HepG2 (cell line): ENCODE data around the gene FAM131C. TPM values are rescaled to one million over a fixed set of nuclear protein-coding genes. Genes with fewer than 3 reads are reported as not detected.

Experiments
- ATAC-seq: fragments of 200-7000 bp; cut with Tn5 transposase; 3 replicates; pipeline ENCODE4 v1.9.1; 2020; ENCODE audit warnings: mild to moderate bottlenecking, moderate library complexity
- BruUV-seq: library from RNA; stranded (reverse); fragments of 400-500 nt; replicated peaks from 2 replicates; lab custom pipeline; 2021; lab: Mats Ljungman, UMichigan
- CTCF ChIA-PET: fragments of 300-600 bp; formaldehyde crosslinking; extraction: SDS; loops from one replicate; lab custom pipeline; 2021; ENCODE audit warnings: low total read pairs, inconsistent platforms, low intra/inter-chr PET ratio; lab: Yijun Ruan, JAX
- POLR2A ChIA-PET: fragments of 350-600 bp; sonication (Branson Sonifier 250); formaldehyde crosslinking; loops from one replicate; lab custom pipeline; 2020; ENCODE audit warnings: antibody characterized with exemption, inconsistent platforms; lab: Yijun Ruan, JAX
- DNase-seq: peaks from one replicate; pipeline ENCODE4 v3.0.0-alpha.2; 2015; ENCODE audit warnings: low spot score
- FAIRE-seq: peaks from 3 replicates; lab custom pipeline; 2011; peaks lifted over from hg19 to GRCh38; lab: Jason Lieb, UNC
- H2AFZ ChIP-seq: one replicate; pipeline ENCODE4 v1.6.1; 2011; ENCODE audit warnings: low read length, inconsistent platforms
- H3K27ac ChIP-seq: fragments of 300-600 bp; 3 replicates; pipeline ENCODE4 v1.8.0; 2011; ENCODE audit warnings: mixed run types, mild to moderate bottlenecking, mixed read lengths, low read length, inconsistent platforms; ENCODE audit not compliant: insufficient read depth; ENCODE audit errors: extremely low read length
- H3K27me3 ChIP-seq, 2 experiments: fragments of 200-600 bp in 1 of 2; 2 replicates in 1 of 2; 3 replicates in 1 of 2; pipeline versions ENCODE4 v1.6.0 to v1.8.0; 2011; ENCODE audit warnings: low read length in 2 of 2, mild to moderate bottlenecking in 2 of 2, moderate library complexity in 2 of 2, inconsistent platforms in 1 of 2; ENCODE audit not compliant: insufficient read depth in 2 of 2, control insufficient read depth in 1 of 2
- H3K36me3 ChIP-seq, 2 experiments: fragments of 200-600 bp in 1 of 2; replicated peaks in 1 of 2; 2 replicates in 1 of 2; 3 replicates in 1 of 2; pipeline versions ENCODE4 v1.5.1 to v1.8.0; 2011; ENCODE audit warnings: low read length in 2 of 2, inconsistent platforms in 1 of 2; ENCODE audit not compliant: insufficient read depth in 2 of 2, control insufficient read depth in 1 of 2
- H3K4me1 ChIP-seq: 2 replicates; pipeline ENCODE4 v1.5.1; 2012; ENCODE audit warnings: low read length, inconsistent platforms; ENCODE audit not compliant: insufficient read depth
- H3K4me2 ChIP-seq: 2 replicates; pipeline ENCODE4 v1.6.0; 2011; ENCODE audit warnings: low read depth, low read length, inconsistent platforms
- H3K4me3 ChIP-seq, 3 experiments: fragments of 200-600 bp in 1 of 3; sonication (generic), shearing (Covaris generic) in 1 of 3; replicated peaks in 1 of 3; 2 replicates each; pipeline ENCODE4 v1.5.1; 2011 to 2016; ENCODE audit warnings: low read length in 3 of 3, inconsistent platforms in 2 of 3, low read depth in 2 of 3, mild to moderate bottlenecking in 2 of 3, control low read depth in 1 of 3, mixed read lengths in 1 of 3; ENCODE audit not compliant: insufficient read depth in 1 of 3
- H3K79me2 ChIP-seq: one replicate; pipeline ENCODE4 v1.6.1; 2011; ENCODE audit warnings: low read length, inconsistent platforms; ENCODE audit not compliant: insufficient read depth
- H3K9ac ChIP-seq: 2 replicates; pipeline ENCODE4 v1.6.0; 2011; ENCODE audit warnings: mild to moderate bottlenecking, low read depth, low read length, inconsistent platforms; ENCODE audit not compliant: insufficient read depth
- H3K9me3 ChIP-seq: 2 replicates; pipeline ENCODE4 v1.5.1; 2012; ENCODE audit warnings: mild to moderate bottlenecking, low read length
- H4K20me1 ChIP-seq: 2 replicates; pipeline ENCODE4 v1.6.0; 2011; ENCODE audit warnings: inconsistent platforms, mild to moderate bottlenecking, low read length, moderate library complexity; ENCODE audit not compliant: insufficient read depth
- BCL6 ChIP-seq: IDR thresholded peaks from 2 replicates; pipeline ENCODE4 v1.6.1; 2016; ENCODE audit warnings: missing genetic modification reagents, missing compliant biosample characterization
- CC2D1A ChIP-seq: sonication (generic); formaldehyde crosslinking; IDR thresholded peaks from 2 replicates; pipeline ENCODE4 v1.8.1; 2023; ENCODE audit warnings: mild to moderate bottlenecking, missing genetic modification reagents
- CENPX ChIP-seq: sonication (generic); formaldehyde crosslinking; IDR thresholded peaks from 2 replicates; pipeline ENCODE4 v1.9.0; 2021; ENCODE audit warnings: mild to moderate bottlenecking, missing genetic modification reagents, moderate library complexity
- HIVEP1 ChIP-seq: sonication (generic); formaldehyde crosslinking; IDR thresholded peaks from 2 replicates; pipeline ENCODE4 v1.4.0; 2020; ENCODE audit warnings: mild to moderate bottlenecking, missing genetic modification reagents
- KDM2A ChIP-seq: sonication (generic); formaldehyde crosslinking; IDR thresholded peaks from 2 replicates; pipeline ENCODE4 v1.4.0; 2020; ENCODE audit warnings: low read depth, missing genetic modification reagents, borderline replicate concordance
- PRPF4 ChIP-seq: fragments of 200-400 bp; formaldehyde crosslinking; IDR thresholded peaks from 2 replicates; pipeline ENCODE4 v1.6.1; 2016; ENCODE audit warnings: low read length, low read depth; ENCODE audit not compliant: poor library complexity, severe bottlenecking
- SALL1 ChIP-seq: sonication (generic); formaldehyde crosslinking; IDR thresholded peaks from 2 replicates; pipeline ENCODE4 v1.8.0; 2022; ENCODE audit warnings: mild to moderate bottlenecking, missing genetic modification reagents
- SMC3 ChIP-seq: IDR thresholded peaks from 2 replicates; pipeline ENCODE4 v1.6.1; 2011; ENCODE audit warnings: low read length, improper control_type of control experiment
- STAG1 ChIP-seq: sonication (generic); formaldehyde crosslinking; IDR thresholded peaks from 2 replicates; pipeline ENCODE4 v1.4.0; 2020; ENCODE audit warnings: missing genetic modification reagents
- ZBTB7B ChIP-seq: sonication (generic); formaldehyde crosslinking; IDR thresholded peaks from 2 replicates; pipeline ENCODE4 v1.4.0; 2020; ENCODE audit warnings: missing genetic modification reagents
- ZFP36L2 ChIP-seq: sonication (generic); formaldehyde crosslinking; IDR thresholded peaks from 2 replicates; pipeline ENCODE4 v1.4.0; 2020; ENCODE audit warnings: missing genetic modification reagents
- ZNF264 ChIP-seq: sonication (generic); formaldehyde crosslinking; IDR thresholded peaks from 2 replicates; pipeline ENCODE4 v1.4.0; 2020; ENCODE audit warnings: missing genetic modification reagents
- ZNF749 ChIP-seq: sonication (generic); formaldehyde crosslinking; IDR thresholded peaks from 2 replicates; pipeline ENCODE4 v1.8.0; 2022; ENCODE audit warnings: mild to moderate bottlenecking, missing genetic modification reagents, moderate library complexity, borderline replicate concordance
- ZNF777 ChIP-seq: sonication (generic); formaldehyde crosslinking; IDR thresholded peaks from 2 replicates; pipeline ENCODE4 v1.4.0; 2020; ENCODE audit warnings: missing genetic modification reagents
- ZSCAN9 ChIP-seq: IDR thresholded peaks from 2 replicates; pipeline ENCODE4 v1.6.1; 2016; ENCODE audit warnings: borderline replicate concordance
- WGBS: methylation state at CpG from one replicate; pipeline ENCODE4 v1.1.6; 2017; ENCODE audit warnings: low lambda C conversion rate; 5-methylcytosine and 5-hydroxymethylcytosine counted together
- in situ Hi-C: cut with HindIII; loops from 2 replicates; pipeline ENCODE4 v1.10.0; 2017; ENCODE audit warnings: low pct_unique_long_range_greater_than_20kb; ENCODE audit not compliant: extremely low pct_ligation_motif_present
- intact Hi-C: fragments of 100-400 bp; cut with micrococcal nuclease; formaldehyde crosslinking; loops from one replicate; pipeline ENCODE4 v1.10.0; 2022; ENCODE audit not compliant: unreplicated experiment
- polyA plus RNA-seq, 8 experiments: library from polyadenylated mRNA; depleted of rRNA in 3 of 8; stranded (reverse) in 7 of 8; unstranded in 1 of 8; fragments of >200 nt; fragmentation: Illumina TruSeq in 4 of 8; extraction: Trizol in 4 of 8; gene quantifications; 2 replicates each; pipeline versions ENCODE4 v1.2.1 to v1.2.3, GENCODE V29; 2011 to 2016; ENCODE audit warnings: low read depth in 4 of 8, missing spikeins in 1 of 8, mixed read lengths in 1 of 8; ENCODE audit not compliant: insufficient read depth in 1 of 8
- total RNA-seq, 5 experiments: library from RNA; depleted of rRNA; stranded (reverse); fragments of >200 nt; fragmentation: Illumina TruSeq; extraction: Trizol; gene quantifications; 2 replicates each; pipeline ENCODE4 v1.2.3, GENCODE V29; 2016; ENCODE audit warnings: low read depth in 1 of 5
- TF ChIP-seq, protein P1 (sequence below): sonication (generic); formaldehyde crosslinking; IDR thresholded peaks from 2 replicates; pipeline ENCODE4 v1.4.0; 2020; ENCODE audit warnings: missing genetic modification reagents
- TF ChIP-seq, protein P2 (sequence below): sonication (generic); formaldehyde crosslinking; IDR thresholded peaks from 2 replicates; pipeline ENCODE4 v1.4.0; 2020; ENCODE audit warnings: missing genetic modification reagents
- TF ChIP-seq, protein P3 (sequence below), 2 experiments: sonication (generic) in 1 of 2; formaldehyde crosslinking in 1 of 2; IDR thresholded peaks; 2 replicates each; pipeline versions ENCODE4 v1.4.0 to v1.6.1; 2018 to 2020; ENCODE audit warnings: missing genetic modification reagents in 2 of 2, borderline replicate concordance in 1 of 2, low read depth in 1 of 2, mild to moderate bottlenecking in 1 of 2, missing biosample characterization in 1 of 2

Gene FAM131C
- total and polyA plus RNA-seq, 2 of the 13 experiments (the other 11 are each of a cell fraction or from before 2014, with no cell fraction given): 0.07 TPM; not detected in 1

DNA sequence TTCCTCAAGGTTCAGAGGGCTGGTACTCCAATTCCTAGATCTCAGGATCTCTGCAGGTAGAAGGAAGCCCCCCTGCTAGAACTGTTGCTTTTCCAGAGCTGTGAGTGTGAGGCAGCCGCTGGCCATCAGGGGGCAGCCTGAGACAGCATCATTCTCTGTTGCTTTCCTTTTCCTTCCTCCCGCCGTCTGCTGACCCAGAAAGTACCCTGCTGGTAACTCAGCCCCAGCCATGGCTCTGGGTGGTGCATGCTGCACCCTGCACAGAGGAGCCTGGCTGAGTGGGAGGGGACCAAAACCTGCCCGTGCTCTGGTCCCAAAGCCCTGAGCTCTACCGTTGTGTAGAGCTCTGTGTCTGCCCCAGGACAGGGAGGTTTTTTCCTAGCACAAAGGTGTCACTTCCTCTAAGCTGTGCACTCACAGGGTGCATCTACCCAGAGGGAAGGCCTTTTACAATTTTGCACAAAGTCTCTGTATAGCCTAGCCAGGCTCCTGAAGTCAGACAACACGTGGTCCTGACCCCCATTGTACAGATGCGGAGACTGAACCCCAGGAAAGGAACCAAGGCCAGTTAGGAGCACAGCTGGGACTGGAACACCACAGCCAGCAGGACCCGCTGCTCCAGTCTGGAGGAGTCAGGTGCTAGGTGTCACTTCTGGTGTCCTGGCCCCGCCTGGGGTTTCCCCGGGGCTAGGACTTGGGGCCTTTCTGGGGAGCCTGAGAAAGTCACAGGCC lies 5.6 kb upstream of the FAM131C start:
- Histone ChIP-seq H3K27ac (no peak overlapping the region), H3K9ac (peak overlapping the region; percentile 23; the same call in 1 of the 2 replicates), H3K4me3 (peak overlapping the region in 1 of 3 experiments; percentile 56; a peak in 2 of 6 replicates), H3K9me3 (no peaks in the 10 kb centered on the region), H4K20me1 (no peaks in the 10 kb centered on the region), H2AFZ (no peak overlapping the region), H3K27me3 (peaks cover 0 to 21% of the 10 kb centered on the region in 2 experiments; a peak in 4 of 5 replicates), H3K36me3 (no peaks in the 10 kb centered on the region), H3K79me2 (no peaks in the 10 kb centered on the region), H3K4me1 (peaks cover 57% of the 10 kb centered on the region), H3K4me2 (peak overlapping the region; percentile 91)
- in situ Hi-C loops (loop anchor here (5.0 kb wide), 2 partner anchors 103 to 163 kb away; no protein-coding TSS in a partner anchor), intact Hi-C loops (loop anchor here (1.0 to 10.0 kb wide), 4 partner anchors 66 to 166 kb away; partner anchors contain the start of gene CPLANE2)
- no TSS peak for BruUV-seq
- DNase-seq (peak; percentile 70), ATAC-seq (peak; percentile 81), FAIRE-seq (peak; percentile 93)
- CTCF ChIA-PET: interaction anchor here (1.7 to 5.7 kb wide), 2 partner anchors 109 to 165 kb away, joined by 9 to 98 read pairs; no protein-coding TSS in a partner anchor
- POLR2A ChIA-PET: interaction anchor here (1.0 to 1.2 kb wide), 6 partner anchors 78 to 165 kb away, joined by 3 to 4 read pairs (median 4); no protein-coding TSS in a partner anchor
- WGBS: 4% methylated on average over 7 of the region's 10 CpGs
- TF ChIP-seq ZNF749 (CRISPR knock-in tag) (no peak), CC2D1A (CRISPR knock-in tag) (no peak), ZNF777 (0 out of 2 replicates have a peak, but pooled peaks have one; percentile 24), STAG1 (CRISPR knock-in tag) (peak; percentile 99), KDM2A (peak; percentile 67; the same call in 1 of the 2 replicates), PRPF4 (no peak), BCL6 (CRISPR knock-in tag) (0 out of 2 replicates have a peak, but pooled peaks have one; percentile 39), ZBTB7B (peak; percentile 44; the same call in 1 of the 2 replicates), HIVEP1 (CRISPR knock-in tag) (peak; percentile 41; the same call in 1 of the 2 replicates), ZFP36L2 (CRISPR knock-in tag) (no peak), SMC3 (peak; percentile 88), ZNF264 (no peak), SALL1 (CRISPR knock-in tag) (peak; percentile 57), CENPX (CRISPR knock-in tag) (no peak), ZSCAN9 (CRISPR knock-in tag) (0 out of 2 replicates have a peak, but pooled peaks have one; percentile 29)
- TF ChIP-seq, protein P1, sequence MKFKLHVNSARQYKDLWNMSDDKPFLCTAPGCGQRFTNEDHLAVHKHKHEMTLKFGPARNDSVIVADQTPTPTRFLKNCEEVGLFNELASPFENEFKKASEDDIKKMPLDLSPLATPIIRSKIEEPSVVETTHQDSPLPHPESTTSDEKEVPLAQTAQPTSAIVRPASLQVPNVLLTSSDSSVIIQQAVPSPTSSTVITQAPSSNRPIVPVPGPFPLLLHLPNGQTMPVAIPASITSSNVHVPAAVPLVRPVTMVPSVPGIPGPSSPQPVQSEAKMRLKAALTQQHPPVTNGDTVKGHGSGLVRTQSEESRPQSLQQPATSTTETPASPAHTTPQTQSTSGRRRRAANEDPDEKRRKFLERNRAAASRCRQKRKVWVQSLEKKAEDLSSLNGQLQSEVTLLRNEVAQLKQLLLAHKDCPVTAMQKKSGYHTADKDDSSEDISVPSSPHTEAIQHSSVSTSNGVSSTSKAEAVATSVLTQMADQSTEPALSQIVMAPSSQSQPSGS: 0 out of 2 replicates have a peak, but pooled peaks have one; percentile 23
- TF ChIP-seq, protein P2, sequence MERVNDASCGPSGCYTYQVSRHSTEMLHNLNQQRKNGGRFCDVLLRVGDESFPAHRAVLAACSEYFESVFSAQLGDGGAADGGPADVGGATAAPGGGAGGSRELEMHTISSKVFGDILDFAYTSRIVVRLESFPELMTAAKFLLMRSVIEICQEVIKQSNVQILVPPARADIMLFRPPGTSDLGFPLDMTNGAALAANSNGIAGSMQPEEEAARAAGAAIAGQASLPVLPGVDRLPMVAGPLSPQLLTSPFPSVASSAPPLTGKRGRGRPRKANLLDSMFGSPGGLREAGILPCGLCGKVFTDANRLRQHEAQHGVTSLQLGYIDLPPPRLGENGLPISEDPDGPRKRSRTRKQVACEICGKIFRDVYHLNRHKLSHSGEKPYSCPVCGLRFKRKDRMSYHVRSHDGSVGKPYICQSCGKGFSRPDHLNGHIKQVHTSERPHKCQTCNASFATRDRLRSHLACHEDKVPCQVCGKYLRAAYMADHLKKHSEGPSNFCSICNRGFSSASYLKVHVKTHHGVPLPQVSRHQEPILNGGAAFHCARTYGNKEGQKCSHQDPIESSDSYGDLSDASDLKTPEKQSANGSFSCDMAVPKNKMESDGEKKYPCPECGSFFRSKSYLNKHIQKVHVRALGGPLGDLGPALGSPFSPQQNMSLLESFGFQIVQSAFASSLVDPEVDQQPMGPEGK (CRISPR knock-in tag): peak; percentile 15; the same call in 1 of the 2 replicates
- TF ChIP-seq, protein P3, sequence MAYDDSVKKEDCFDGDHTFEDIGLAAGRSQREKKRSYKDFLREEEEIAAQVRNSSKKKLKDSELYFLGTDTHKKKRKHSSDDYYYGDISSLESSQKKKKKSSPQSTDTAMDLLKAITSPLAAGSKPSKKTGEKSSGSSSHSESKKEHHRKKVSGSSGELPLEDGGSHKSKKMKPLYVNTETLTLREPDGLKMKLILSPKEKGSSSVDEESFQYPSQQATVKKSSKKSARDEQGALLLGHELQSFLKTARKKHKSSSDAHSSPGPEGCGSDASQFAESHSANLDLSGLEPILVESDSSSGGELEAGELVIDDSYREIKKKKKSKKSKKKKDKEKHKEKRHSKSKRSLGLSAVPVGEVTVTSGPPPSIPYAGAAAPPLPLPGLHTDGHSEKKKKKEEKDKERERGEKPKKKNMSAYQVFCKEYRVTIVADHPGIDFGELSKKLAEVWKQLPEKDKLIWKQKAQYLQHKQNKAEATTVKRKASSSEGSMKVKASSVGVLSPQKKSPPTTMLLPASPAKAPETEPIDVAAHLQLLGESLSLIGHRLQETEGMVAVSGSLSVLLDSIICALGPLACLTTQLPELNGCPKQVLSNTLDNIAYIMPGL (CRISPR knock-in tag; IDR thresholded peaks at IDR 0.05; ENCODE audit: borderline replicate concordance in 1 of 2, low read depth in 1 of 2): peak; percentile 37 to 53; a peak in 2 of 4 replicates
